Left lung (tissue), 10 donors: Measurements from ENCODE around the gene ADA. TPM values are rescaled to one million over a fixed set of nuclear protein-coding genes. Genes with fewer than 3 reads are reported as not detected.

Source experiments
- ATAC-seq: fragments of 200-7000 bp; cut with Tn5 transposase; one replicate; pipeline ENCODE4 v1.9.1; 2020; ENCODE audit warnings: moderate library complexity
- DNase-seq, 4 donors: peaks; one replicate each; pipeline ENCODE4 v3.0.0-alpha.2; 2013 to 2020
- H3K27ac ChIP-seq, 2 donors: fragments of 200-600 bp; sonication (generic) in 1 of 2; one replicate each; pipeline versions ENCODE4 v1.5.0 to v1.8.0; 2020 to 2021
- H3K27me3 ChIP-seq, 2 donors: fragments of 200-600 bp; sonication (generic) in 1 of 2; one replicate each; pipeline versions ENCODE4 v1.5.0 to v1.8.0; 2020 to 2021
- H3K36me3 ChIP-seq, 2 donors: fragments of 200-600 bp; sonication (generic) in 1 of 2; one replicate each; pipeline versions ENCODE4 v1.5.0 to v1.8.0; 2020 to 2021
- H3K4me1 ChIP-seq, 2 donors: fragments of 200-600 bp; one replicate each; pipeline ENCODE4 v1.8.0; 2021
- H3K4me3 ChIP-seq, 2 donors: fragments of 200-600 bp; sonication (generic) in 1 of 2; one replicate each; pipeline versions ENCODE4 v1.5.0 to v1.8.0; 2020 to 2021; ENCODE audit warnings: mild to moderate bottlenecking in 1 of 2
- H3K9me3 ChIP-seq, 2 donors: fragments of 200-600 bp; sonication (generic) in 1 of 2; one replicate each; pipeline versions ENCODE4 v1.5.0 to v1.8.0; 2020 to 2021
- intact Hi-C, 2 donors: fragments of 100-400 bp; cut with DNase I; formaldehyde crosslinking; loops; one replicate each; pipeline versions ENCODE4 v1.11.2 to v1.14.2; 2022
- polyA plus RNA-seq, 6 donors: library from polyadenylated mRNA; unstranded; fragments of 120-200 nt; gene quantifications; one replicate each; pipeline ENCODE4 v1.2.1, GENCODE V29; 2013; ENCODE audit not compliant: insufficient read length in 6 of 6
- total RNA-seq, 2 donors: library from RNA; stranded (reverse); fragmentation: NEBNext Ultra II Directional; extraction: Animal tissue kit (Norgen Biotek cat#: 25700); gene quantifications; one replicate each; pipeline ENCODE4 v1.2.1, GENCODE V29; 2021
- TF ChIP-seq, protein P1 (sequence below), 2 donors: fragments of 200-600 bp; sonication (generic) in 1 of 2; IDR thresholded peaks; one replicate each; pipeline versions ENCODE4 v1.5.0 to v1.8.0; 2021; ENCODE audit warnings: antibody characterized with exemption in 2 of 2
- donor health status: DM: no; HTN: yes; CAD: no.
- donor health status: DM: no; HTN: no; CAD: no.

Gene ADA
- total and polyA plus RNA-seq, 8 donors: 5.4 to 15.5 (median 6.9) TPM

DNA sequence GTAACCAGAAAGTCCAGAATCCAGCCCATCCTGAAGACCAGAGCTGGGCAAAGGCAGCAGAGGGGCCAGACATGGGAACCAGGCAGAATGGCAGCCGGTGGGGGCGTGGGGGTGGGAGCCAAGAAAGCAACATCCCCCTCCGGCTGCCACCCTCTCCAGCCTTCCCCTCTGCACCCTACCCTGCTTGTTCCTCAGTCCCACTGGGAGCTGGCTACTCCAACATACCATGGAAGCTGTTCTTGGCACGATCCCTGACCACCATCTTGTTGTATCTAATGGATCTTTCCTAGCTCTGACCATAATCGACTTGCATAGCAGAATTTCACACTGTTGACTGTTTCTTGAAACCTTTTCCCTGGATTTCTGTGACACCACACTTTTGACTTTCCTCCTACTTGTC, 30.2 kb downstream of the ADA start:
- intact Hi-C loops: no loop called here
- peaks cover 0 to 6% of the 10 kb centered on the region in 2 donors for H3K9me3 ChIP-seq
- H3K36me3 ChIP-seq: peaks cover 0 to 71% of the 10 kb centered on the region in 2 donors
- no peak overlapping the region for H3K27ac ChIP-seq
- ATAC-seq (no peak), DNase-seq (no peak)
- TF ChIP-seq, protein P1, sequence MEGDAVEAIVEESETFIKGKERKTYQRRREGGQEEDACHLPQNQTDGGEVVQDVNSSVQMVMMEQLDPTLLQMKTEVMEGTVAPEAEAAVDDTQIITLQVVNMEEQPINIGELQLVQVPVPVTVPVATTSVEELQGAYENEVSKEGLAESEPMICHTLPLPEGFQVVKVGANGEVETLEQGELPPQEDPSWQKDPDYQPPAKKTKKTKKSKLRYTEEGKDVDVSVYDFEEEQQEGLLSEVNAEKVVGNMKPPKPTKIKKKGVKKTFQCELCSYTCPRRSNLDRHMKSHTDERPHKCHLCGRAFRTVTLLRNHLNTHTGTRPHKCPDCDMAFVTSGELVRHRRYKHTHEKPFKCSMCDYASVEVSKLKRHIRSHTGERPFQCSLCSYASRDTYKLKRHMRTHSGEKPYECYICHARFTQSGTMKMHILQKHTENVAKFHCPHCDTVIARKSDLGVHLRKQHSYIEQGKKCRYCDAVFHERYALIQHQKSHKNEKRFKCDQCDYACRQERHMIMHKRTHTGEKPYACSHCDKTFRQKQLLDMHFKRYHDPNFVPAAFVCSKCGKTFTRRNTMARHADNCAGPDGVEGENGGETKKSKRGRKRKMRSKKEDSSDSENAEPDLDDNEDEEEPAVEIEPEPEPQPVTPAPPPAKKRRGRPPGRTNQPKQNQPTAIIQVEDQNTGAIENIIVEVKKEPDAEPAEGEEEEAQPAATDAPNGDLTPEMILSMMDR (IDR thresholded peaks at IDR 0.05): no peak
- H3K27me3 ChIP-seq: no peaks in the 10 kb centered on the region
- H3K4me3 ChIP-seq: no peak overlapping the region
- H3K4me1 ChIP-seq: peaks cover 0 to 9% of the 10 kb centered on the region in 2 donors

DNA sequence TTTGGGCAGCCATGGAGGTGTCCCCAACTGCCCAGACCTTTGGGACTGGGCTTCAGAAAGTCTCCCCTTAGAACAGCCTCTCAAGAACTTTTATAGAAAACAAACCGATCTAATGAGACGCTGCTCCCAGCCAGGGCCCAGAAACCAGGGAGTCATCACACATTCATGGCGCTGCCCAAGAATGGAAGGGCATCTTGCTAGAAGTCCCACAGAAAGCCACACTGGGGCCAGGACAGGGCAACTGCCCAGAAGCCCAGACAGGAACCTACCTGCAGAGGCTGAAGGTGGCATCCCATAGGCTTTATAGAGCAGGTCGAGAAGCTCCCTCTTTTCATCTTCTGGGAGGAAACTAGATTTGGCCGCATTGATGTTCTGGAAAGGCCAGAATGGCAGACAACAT, 31.5 kb downstream of the ADA start:
- no peak for ATAC-seq
- TF ChIP-seq, protein P1 (IDR thresholded peaks at IDR 0.05): no peak
- no peak for DNase-seq
- no peak overlapping the region for H3K27ac ChIP-seq
- peaks cover 0 to 19% of the 10 kb centered on the region in 2 donors for H3K4me1 ChIP-seq
- H3K9me3 ChIP-seq: peaks cover 0 to 6% of the 10 kb centered on the region in 2 donors
- no peaks in the 10 kb centered on the region for H3K27me3 ChIP-seq
- no peak overlapping the region for H3K4me3 ChIP-seq
- intact Hi-C loops: no loop called here
- peaks cover 0 to 81% of the 10 kb centered on the region in 2 donors for H3K36me3 ChIP-seq

DNA sequence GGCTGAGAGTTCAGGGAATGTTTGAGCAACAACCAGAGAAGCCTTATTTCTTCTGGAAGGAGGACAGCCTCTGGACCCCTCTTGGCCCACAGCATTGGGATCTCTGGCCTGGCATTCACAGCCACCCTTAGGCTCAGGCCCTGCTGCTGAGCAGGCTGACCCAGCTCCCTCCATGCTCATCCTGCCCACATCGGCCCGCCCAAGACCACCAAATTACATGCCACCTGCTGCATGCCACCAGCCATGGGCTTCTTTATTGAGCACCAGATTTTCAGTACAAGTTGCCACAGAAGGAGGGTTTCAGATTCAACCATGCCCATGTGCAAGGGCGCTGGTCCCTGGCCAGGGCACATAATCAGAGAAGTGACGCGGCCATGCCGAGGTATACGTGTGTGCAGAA, 32.2 kb downstream of the ADA start:
- peaks cover 0 to 6% of the 10 kb centered on the region in 2 donors for H3K9me3 ChIP-seq
- H3K27ac ChIP-seq: no peak overlapping the region
- no peak overlapping the region for H3K4me3 ChIP-seq
- intact Hi-C loops: loop anchor here in 1 of 2 donors (10.0 kb wide), 1 partner anchor 234 kb away; no protein-coding TSS in a partner anchor
- no peak for ATAC-seq
- H3K4me1 ChIP-seq: peaks cover 0 to 23% of the 10 kb centered on the region in 2 donors
- peaks cover 0 to 85% of the 10 kb centered on the region in 2 donors for H3K36me3 ChIP-seq
- no peak for DNase-seq
- TF ChIP-seq, protein P1 (IDR thresholded peaks at IDR 0.05): no peak
- H3K27me3 ChIP-seq: no peaks in the 10 kb centered on the region

DNA sequence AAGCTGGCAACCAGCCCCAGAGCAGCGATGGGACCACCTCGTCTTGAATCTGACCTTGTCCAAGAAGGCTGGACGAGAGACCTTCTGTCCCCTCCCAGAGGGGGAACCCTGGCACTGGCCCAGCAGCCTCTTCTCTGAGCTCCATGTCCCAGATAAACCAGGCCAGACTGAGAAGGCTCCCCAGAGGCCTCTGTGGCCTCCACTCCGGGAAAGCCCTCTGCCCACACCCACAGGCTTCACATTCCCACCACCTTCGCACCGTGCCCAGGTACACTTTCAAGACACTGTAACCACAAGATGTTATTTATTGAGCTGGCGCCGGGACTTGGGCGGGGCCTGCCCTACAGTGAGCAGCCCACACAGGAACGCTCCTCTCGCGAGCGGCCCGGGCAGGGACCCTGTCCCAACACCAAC, 33.2 kb downstream of the ADA start:
- peaks cover 0 to 88% of the 10 kb centered on the region in 2 donors for H3K36me3 ChIP-seq
- H3K27me3 ChIP-seq: no peaks in the 10 kb centered on the region
- no peak overlapping the region for H3K4me3 ChIP-seq
- ATAC-seq (peak; percentile 71), DNase-seq (no peak)
- H3K27ac ChIP-seq: no peak overlapping the region
- intact Hi-C loops: loop anchor here in 1 of 2 donors (10.0 kb wide), 1 partner anchor 234 kb away; no protein-coding TSS in a partner anchor
- peaks cover 0 to 23% of the 10 kb centered on the region in 2 donors for H3K4me1 ChIP-seq
- TF ChIP-seq, protein P1 (IDR thresholded peaks at IDR 0.05): no peak
- peaks cover 0 to 6% of the 10 kb centered on the region in 2 donors for H3K9me3 ChIP-seq

DNA sequence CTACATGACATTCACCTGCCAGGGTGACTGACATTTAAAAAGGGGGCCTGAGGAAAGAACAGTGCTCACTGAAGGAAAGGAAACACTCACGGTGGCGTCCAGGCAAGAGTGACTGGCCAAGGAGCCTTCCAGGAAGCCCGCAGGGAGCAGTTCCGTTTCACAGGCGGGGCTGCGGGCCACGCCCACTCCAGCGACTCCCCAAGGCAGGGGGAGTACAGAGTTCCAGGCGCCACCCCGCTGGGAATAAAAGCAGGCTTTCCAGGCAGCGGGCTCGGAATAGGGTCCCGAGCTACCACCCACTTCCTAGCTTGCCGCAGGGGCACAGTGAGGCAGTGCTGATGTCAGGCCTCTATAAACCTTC, 34.9 kb downstream of the ADA start:
- no peak for DNase-seq
- H3K27ac ChIP-seq: peak overlapping the region in 1 of 2 donors; percentile 45
- no peaks in the 10 kb centered on the region for H3K9me3 ChIP-seq
- H3K4me3 ChIP-seq: no peak overlapping the region
- H3K27me3 ChIP-seq: no peaks in the 10 kb centered on the region
- H3K4me1 ChIP-seq: peaks cover 0 to 23% of the 10 kb centered on the region in 2 donors
- TF ChIP-seq, protein P1 (IDR thresholded peaks at IDR 0.05): no peak
- ATAC-seq: no peak
- intact Hi-C loops: loop anchor here in 1 of 2 donors (10.0 kb wide), 1 partner anchor 232 kb away; no protein-coding TSS in a partner anchor
- H3K36me3 ChIP-seq: peaks cover 0 to 73% of the 10 kb centered on the region in 2 donors
